ENCODE data around the gene EFNA4. TPM values are rescaled to one million over a fixed set of nuclear protein-coding genes. Genes with fewer than 3 reads are reported as not detected.

Gene EFNA4
- total RNA-seq, 1 donor from 2014 or later = 8.9 TPM

DNA sequence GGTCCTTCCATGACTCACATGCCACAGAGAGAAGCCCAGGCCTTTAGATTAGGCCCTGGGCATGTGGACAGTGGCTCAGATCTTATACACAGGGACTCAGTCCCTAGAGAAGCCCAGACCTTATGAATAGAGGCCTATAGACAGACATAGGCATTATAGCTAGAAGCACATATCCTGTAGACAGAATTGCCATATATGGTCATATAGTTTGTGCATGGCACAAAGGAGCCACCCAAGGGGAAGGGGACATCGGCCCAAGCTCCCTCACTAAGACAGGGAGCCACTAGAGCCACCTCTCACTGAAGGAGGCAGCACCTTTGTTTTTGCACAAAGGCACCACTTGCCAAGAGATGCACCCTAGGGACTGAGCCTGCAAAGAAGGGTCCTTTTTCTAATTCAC is 12.8 kb downstream of the EFNA4 start:
- Mint-ChIP-seq H3K9me3 (ENCODE audit: low read depth) (no peaks in the 10 kb centered on the region), H3K36me3 (ENCODE audit: low read depth) (peaks cover 2% of the 10 kb centered on the region), H3K4me1 (ENCODE audit: low read depth) (peaks cover 20% of the 10 kb centered on the region), H3K4me3 (ENCODE audit: unreplicated experiment) (no peak overlapping the region), H3K27me3 (ENCODE audit: low read depth) (peaks cover 9% of the 10 kb centered on the region), H3K27ac (ENCODE audit: unreplicated experiment) (no peak overlapping the region)
- no peak for DNase-seq (ENCODE audit: low spot score)
- TF ChIP-seq, protein P1, sequence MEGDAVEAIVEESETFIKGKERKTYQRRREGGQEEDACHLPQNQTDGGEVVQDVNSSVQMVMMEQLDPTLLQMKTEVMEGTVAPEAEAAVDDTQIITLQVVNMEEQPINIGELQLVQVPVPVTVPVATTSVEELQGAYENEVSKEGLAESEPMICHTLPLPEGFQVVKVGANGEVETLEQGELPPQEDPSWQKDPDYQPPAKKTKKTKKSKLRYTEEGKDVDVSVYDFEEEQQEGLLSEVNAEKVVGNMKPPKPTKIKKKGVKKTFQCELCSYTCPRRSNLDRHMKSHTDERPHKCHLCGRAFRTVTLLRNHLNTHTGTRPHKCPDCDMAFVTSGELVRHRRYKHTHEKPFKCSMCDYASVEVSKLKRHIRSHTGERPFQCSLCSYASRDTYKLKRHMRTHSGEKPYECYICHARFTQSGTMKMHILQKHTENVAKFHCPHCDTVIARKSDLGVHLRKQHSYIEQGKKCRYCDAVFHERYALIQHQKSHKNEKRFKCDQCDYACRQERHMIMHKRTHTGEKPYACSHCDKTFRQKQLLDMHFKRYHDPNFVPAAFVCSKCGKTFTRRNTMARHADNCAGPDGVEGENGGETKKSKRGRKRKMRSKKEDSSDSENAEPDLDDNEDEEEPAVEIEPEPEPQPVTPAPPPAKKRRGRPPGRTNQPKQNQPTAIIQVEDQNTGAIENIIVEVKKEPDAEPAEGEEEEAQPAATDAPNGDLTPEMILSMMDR (IDR thresholded peaks at IDR 0.05) = no peak

DNA sequence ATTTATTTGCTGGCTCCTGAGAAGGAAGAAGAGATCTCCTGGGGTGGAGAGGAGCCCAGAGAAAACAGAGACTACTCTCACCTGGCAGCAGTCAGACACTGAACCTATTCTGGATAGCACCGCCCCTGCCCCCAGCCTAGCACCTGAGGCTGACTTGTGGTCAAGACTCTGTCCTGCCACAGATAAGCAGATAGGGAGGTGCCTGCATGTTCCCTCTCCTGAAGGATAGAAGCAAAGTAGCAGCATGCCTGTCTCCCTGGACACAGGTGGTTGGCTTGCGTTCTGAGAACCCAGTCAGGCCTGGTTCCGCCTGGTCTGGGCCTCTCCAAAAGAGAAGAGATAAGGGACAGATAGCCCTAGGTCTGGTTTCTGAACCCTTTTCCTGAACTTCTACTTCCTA is 13.8 kb downstream of the EFNA4 start:
- H3K4me3 Mint-ChIP-seq (ENCODE audit: unreplicated experiment) = no peak overlapping the region
- no peak for DNase-seq (ENCODE audit: low spot score)
- TF ChIP-seq, protein P1 (IDR thresholded peaks at IDR 0.05) = no peak
- H3K27ac Mint-ChIP-seq (ENCODE audit: unreplicated experiment) = no peak overlapping the region
- H3K36me3 Mint-ChIP-seq (ENCODE audit: low read depth) = peaks cover 5% of the 10 kb centered on the region
- peaks cover 23% of the 10 kb centered on the region for H3K4me1 Mint-ChIP-seq (ENCODE audit: low read depth)
- H3K9me3 Mint-ChIP-seq (ENCODE audit: low read depth) = no peaks in the 10 kb centered on the region
- peaks cover 16% of the 10 kb centered on the region for H3K27me3 Mint-ChIP-seq (ENCODE audit: low read depth)

DNA sequence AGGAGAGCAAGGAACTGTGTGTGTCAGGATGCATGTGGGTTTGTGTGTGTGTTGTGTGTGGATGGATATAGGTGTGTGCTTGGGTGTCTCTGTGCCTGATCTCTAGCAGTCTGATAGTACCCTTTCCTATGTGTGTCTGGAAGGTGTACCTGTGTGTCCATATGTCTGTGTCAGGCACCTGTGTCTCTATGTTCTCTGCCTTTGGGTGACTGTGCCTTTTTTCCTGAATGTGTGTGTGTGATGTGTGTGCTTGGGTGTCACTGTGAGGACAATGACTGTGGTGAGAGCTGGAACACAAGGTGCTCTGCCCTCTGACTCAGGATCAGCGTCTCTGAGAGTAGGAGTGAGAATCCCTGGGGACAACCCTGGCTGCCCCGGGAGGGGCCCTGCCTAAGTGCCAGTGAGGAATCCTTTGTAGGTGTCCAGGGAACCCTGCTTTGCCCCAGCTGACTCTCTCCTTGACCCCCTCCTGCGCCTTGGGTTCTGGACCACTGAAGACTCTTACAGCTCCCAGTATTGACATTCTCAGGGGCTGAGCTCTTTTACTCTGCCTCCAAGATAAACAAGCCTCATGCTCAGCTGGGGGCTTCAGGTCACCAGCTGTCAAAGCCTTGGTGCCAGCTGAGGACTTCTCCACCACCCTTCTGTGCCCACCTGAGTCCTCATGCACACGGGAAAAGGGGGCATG is 14.4 kb downstream of the EFNA4 start:
- TF ChIP-seq, protein P1 (IDR thresholded peaks at IDR 0.05) = no peak
- DNase-seq (ENCODE audit: low spot score) = no peak
- Mint-ChIP-seq H3K27me3 (ENCODE audit: low read depth) (peaks cover 20% of the 10 kb centered on the region), H3K9me3 (ENCODE audit: low read depth) (no peaks in the 10 kb centered on the region), H3K27ac (ENCODE audit: unreplicated experiment) (no peak overlapping the region), H3K4me3 (ENCODE audit: unreplicated experiment) (peak overlapping the region; percentile 52), H3K36me3 (ENCODE audit: low read depth) (peaks cover 5% of the 10 kb centered on the region), H3K4me1 (ENCODE audit: low read depth) (peaks cover 25% of the 10 kb centered on the region)

DNA sequence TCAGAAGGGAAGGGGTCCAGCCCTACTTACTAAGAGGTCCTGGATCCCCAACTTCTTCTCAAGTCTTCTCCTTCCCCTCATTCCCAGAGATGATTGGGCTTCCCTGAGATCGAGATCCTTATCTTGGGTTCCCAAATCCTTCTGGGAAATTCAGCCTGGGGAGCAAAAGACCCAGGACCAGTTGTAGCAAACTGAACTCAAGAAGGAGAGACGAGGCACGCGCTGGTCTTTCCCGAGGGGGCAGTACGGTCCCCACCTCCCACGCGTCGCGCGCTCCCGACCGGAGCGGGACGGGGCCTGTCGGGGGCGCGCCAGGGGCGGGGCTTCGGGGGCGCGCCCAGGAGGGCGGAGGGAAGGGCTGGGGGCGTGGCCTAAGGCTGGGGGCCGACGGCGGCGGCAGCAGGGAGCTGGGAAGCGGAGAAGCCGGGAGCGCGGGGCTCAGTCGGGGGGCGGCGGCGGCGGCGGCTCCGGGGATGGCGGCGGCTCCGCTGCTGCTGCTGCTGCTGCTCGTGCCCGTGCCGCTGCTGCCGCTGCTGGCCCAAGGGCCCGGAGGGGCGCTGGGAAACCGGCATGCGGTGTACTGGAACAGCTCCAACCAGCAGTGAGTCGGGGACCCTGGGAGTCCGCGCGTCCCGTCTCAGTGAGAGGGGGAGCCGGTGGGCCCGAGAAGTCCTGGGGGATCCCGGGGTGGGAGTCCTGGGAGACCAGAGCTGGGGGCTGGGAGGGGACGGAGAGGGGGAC is 15.1 kb downstream of the EFNA4 start, which contains the start of gene EFNA3:
Gene EFNA3, plus strand, starts transcription at position 369 of the 741 bp plus-strand sequence. Its CDS starts 105 bp downstream, at position 474.
- Mint-ChIP-seq H3K27me3 (ENCODE audit: low read depth) (peaks cover 22% of the 10 kb centered on the region), H3K9me3 (ENCODE audit: low read depth) (no peaks in the 10 kb centered on the region)
- peak; percentile 92 for DNase-seq (ENCODE audit: low spot score)

DNA sequence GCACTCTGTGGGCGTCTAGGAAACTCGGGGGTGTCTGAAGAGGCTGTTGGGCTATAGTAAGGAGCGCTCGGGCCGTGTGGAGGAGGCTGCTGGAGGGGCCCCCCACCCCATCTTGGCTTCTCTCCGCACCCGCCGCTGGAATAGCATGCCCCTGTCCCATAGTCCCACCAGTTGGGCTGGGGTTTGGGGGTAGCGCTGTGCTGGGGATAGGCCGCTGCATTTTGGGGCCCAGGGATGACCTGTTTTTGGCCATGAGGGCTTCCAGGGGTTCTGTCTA is 15.6 kb downstream of the EFNA4 start:
- Mint-ChIP-seq H3K27me3 (ENCODE audit: low read depth) (peaks cover 24% of the 10 kb centered on the region), H3K4me1 (ENCODE audit: low read depth) (peaks cover 28% of the 10 kb centered on the region), H3K4me3 (ENCODE audit: unreplicated experiment) (peak overlapping the region; percentile 66), H3K36me3 (ENCODE audit: low read depth) (peaks cover 5% of the 10 kb centered on the region), H3K9me3 (ENCODE audit: low read depth) (no peaks in the 10 kb centered on the region), H3K27ac (ENCODE audit: unreplicated experiment) (no peak overlapping the region)
- TF ChIP-seq, protein P1 (IDR thresholded peaks at IDR 0.05) = no peak
- no peak for DNase-seq (ENCODE audit: low spot score)

More for the DNA sequence above, 15.1 kb downstream of the EFNA4 start, which contains the start of gene EFNA3:
- H3K4me3 Mint-ChIP-seq (ENCODE audit: unreplicated experiment) = peak within 1 kb of the TSS; percentile 66
- peaks cover 5% of the 10 kb centered on the region for H3K36me3 Mint-ChIP-seq (ENCODE audit: low read depth)
- H3K4me1 Mint-ChIP-seq (ENCODE audit: low read depth) = peaks cover 25% of the 10 kb centered on the region
- TF ChIP-seq, protein P1 (IDR thresholded peaks at IDR 0.05) = no peak
- H3K27ac Mint-ChIP-seq (ENCODE audit: unreplicated experiment) = no peak within 1 kb of the TSS
